ENCODE data around the gene MIB2.

GRCh38 chr1:1593834-1594601 is 21.3 kb upstream of the MIB2 start:
- TF ChIP-seq POLR2AphosphoS5 (IDR thresholded peaks at IDR 0.05; ENCODE audit: low read depth, low read length) (no peak), POLR2A (IDR thresholded peaks at IDR 0.05; ENCODE audit: low read depth, low read length) (no peak)

Data from GM12892 (cell line).